Activated CD8-positive, alpha-beta memory T cell treated with anti-CD3 and anti-CD28 coated beads for 36 hours (primary cell): Measurements from ENCODE around the gene LMF1. TPM values are rescaled to one million over a fixed set of nuclear protein-coding genes. Genes with fewer than 3 reads are reported as not detected.
"Not testable (repeated sequence)": the region's sequence is repeated elsewhere in the genome, so short reads cannot be mapped to it uniquely, and the experiment has no call there.

Experiments used
- CTCF ChIA-PET: fragments of 350-600 bp; sonication (Branson Sonifier 250); formaldehyde crosslinking; loops from one replicate; lab custom pipeline; 2021; ENCODE audit warnings: antibody characterized with exemption; lab: Charles Lee
- POLR2A ChIA-PET: fragments of 350-600 bp; sonication (Branson Sonifier 250); formaldehyde crosslinking; loops from one replicate; lab custom pipeline; 2021; ENCODE audit warnings: antibody characterized with exemption; lab: Charles Lee
- total RNA-seq, 2 experiments: library from RNA; stranded (reverse); gene quantifications; one replicate each; pipeline ENCODE4 v1.2.3, GENCODE V29; 2021

Gene LMF1
- total RNA-seq, 2 experiments from 2014 or later = 7.7 to 7.8 TPM

DNA sequence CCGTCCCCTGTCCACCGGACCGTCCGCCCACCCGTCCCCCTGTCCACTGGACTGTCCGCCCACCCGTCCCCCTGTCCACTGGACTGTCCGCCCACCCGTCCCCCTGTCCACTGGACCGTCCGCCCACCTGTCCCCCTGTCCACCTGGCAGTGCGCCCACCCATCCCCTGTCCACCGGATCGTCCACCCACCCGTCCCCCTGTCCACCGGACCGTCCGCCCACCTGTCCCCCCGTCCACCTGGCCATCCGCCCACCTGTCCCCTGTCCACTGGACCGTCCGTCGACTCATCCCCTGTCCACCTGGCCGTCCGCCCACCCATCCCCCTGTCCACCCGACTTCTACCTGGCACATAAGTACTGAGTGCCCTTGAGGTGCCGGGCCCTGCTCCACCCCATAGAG is 76.6 kb downstream of the LMF1 start:
- ChIA-PET CTCF (no interaction called here), POLR2A (no interaction called here)

GRCh38 chr16:893360-893759 is 77.4 kb downstream of the LMF1 start:
- CTCF ChIA-PET = no interaction called here
- POLR2A ChIA-PET = no interaction called here

- ChIA-PET POLR2A (no interaction called here), CTCF (no interaction called here)
Measured at GRCh38 chr16:892536-893255, 78.1 kb downstream of the LMF1 start.

DNA sequence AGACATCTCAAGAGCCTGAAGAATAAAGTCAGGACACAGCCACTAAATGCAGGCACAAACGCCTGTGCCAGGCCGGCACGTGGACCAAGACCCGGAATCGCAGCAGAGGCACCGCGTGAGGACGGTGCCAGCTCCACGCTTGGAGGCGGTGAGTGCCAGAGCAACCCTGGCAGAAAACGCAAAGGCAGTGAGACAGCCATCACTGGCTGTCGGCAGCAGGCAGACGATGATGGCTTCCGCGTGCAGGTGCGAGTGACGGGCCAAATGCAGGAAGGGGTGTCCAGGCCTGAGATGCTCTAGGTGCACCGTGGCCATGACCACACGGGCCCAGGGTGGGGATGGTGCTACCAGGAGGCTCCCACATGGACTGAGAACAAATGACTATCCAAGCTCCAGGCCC is 78.8 kb downstream of the LMF1 start:
- ChIA-PET POLR2A (no interaction called here), CTCF (no interaction called here)

DNA sequence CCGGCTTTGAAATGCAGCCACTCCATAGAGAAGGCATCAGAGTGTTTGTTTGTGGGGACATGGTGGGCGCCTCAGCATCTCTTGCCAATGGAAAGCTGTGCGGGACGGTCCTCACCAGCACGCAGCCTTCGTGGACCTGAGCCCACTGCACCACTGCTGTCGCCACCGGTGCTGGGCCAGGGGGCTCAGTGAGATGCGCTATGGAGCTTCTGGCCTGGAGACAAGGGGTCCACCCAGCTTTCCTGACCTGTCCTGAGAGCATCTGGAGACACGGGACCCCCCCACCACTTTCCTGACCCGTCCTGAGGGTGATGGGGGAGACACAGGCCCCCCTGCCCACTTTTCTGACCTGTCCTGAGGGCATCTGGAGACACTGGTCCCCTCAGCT is 79.4 kb downstream of the LMF1 start:
- ChIA-PET POLR2A (no interaction called here), CTCF (interaction anchor here (0.6 kb wide), 1 partner anchor 114 kb away, joined by 3 read pairs; no protein-coding TSS in a partner anchor)

DNA sequence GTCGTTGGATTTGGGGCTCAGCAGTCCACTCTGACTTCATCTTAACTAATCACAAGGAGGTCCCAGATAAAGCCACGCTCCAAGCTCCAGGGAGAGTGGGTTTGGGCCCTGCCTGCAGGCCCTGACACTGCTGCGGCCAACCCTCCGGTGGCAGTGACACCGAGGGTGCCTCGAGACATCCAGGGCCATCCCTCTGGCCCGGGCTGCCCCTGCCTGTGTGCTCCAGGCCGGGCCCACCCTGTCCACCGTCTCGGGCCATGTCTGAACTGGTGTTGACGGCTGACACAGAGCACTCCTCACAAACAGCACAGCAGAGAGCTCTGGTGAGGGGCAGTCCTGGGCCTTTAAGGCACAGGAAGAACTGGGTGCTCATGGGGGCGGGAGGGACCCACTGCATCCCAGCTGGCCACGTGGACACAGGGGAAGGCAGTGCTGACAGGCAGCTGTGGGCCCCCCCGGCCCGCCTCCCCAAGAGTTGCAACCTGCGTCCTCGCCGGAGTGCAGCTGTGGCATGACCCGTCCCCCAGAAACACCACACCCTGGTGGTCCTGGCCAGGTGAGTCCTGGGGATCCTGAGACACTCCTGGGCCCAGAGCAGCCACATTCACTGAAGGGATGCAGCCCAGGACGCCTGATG is 80.0 kb downstream of the LMF1 start:
- POLR2A ChIA-PET = no interaction called here
- CTCF ChIA-PET = interaction anchor here (0.6 kb wide), 1 partner anchor 114 kb away, joined by 3 read pairs; no protein-coding TSS in a partner anchor

GRCh38 chr16:890217-890616 is 80.6 kb downstream of the LMF1 start:
- ChIA-PET POLR2A (no interaction called here), CTCF (no interaction called here)

GRCh38 chr16:889586-889985 is 81.2 kb downstream of the LMF1 start:
- ChIA-PET POLR2A (no interaction called here), CTCF (no interaction called here)

DNA sequence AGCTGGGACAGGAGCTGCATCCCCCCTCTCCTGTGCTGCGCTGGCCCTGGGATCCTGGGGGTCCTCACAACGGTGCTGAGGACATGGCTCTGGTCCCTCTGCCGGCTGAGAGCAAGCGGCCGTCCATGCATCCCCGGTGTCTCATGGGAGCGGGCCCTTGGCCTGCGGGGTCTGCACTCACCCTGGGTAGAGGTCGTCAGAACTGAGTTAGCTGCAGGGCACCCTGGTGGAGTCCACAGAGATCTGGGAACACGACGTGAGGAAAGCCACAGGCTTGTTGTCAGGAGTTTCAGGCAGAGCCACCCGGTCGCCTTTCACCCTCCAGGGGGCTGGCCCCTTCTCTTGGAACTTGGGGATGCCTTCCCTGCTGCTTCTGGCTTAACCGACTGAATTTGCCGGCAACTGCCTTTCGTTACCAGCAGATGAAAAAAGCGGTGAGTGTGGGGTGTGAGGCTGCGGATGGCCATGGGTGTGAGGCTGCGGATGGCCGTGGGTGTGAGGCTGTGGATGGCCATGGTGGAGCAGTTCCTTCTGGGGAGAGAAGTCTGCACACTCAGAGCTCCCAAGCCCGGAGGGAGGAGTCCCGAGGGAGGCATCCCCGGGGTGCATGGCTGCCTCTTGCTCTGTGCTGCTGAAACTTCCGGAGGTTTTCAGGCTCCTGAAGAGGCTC is 81.7 kb downstream of the LMF1 start:
- ChIA-PET POLR2A (no interaction called here), CTCF (no interaction called here)

DNA sequence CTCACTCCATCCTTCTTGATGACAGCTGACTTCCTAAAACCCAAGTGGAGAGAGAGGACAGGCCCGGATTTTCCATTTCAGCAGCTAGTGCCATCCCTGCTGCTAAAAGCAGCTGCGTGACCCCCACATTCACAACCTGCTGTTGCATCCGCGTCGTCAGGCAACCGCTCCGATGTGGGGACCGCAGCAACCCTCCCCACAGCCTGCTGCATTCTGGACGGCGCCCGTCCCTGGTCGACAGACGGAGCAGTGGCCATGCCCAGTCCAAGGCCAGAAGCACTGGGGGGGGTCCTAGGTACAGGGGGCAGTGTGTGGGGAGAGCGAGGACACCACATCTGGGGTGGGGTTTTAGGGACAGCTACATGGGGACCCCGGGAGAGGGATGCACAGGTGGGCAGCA is 82.3 kb downstream of the LMF1 start:
- POLR2A ChIA-PET, CTCF ChIA-PET: not testable (repeated sequence)

DNA sequence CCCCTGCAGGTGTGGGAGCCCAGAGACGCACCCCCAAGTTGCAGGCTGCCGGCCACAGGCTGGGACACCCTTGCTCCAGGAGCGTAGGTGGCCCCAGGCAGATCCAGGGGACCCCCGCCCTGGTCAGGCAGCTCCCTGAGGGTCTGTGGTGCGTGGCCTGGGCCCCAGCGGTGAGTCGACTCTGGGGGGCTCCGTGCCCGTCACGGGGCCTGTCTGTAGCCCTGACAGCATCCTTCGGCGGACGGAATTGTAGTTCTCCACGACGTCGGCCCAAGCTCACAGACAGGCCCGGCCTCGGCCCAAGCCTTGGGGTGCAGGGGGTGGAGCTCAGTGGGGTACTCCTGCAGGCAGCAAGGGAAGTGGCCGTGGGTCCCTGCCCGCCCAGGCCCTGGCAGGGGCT is 82.9 kb downstream of the LMF1 start:
- POLR2A ChIA-PET = no interaction called here
- CTCF ChIA-PET = no interaction called here

DNA sequence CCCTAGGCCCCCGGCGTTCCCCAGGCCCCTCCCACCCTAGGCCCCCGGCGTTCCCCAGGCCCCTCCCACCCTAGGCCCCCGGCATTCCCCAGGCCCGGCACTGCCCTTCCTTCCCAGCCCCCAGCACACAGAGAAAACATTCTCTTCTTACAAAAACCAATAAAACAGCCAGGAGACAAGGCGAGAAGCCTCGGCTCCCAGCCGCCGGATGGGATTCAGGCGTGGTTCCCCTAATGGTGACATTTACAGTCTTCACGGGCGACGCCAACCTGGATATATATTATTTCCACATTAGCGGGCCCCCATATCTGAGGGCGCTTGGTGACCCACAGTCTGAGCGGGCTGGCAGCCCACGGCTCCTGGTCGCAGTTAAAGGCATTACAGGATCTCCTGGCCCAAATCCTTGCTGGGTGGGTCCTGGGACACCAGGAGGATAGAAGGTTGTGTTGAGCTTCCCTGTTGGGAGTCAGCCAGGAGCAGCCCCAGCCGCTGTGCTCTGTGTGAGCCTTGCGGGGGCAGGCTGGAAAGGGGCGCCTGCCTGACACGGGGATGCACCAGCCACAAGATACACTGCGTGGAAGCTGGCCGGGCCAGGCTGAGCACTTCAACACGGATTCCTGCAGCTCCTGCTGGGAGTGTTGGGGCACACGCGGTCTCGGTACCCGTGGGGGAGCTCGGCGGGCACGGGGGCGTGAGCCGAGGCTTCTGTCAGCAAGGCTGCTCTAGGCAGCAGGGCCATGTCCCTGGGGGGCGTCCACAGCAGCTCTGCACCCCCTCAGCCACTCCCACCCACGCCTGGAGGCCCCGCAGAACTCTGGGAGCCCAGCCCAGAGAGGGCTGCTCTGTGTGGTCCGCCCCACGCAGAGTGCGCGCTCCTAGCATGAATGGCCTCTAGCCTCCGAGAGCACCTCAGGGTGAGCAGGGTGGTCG is 83.7 kb downstream of the LMF1 start:
- POLR2A ChIA-PET = no interaction called here
- CTCF ChIA-PET = no interaction called here

GRCh38 chr16:886084-886543 is 84.7 kb downstream of the LMF1 start:
- POLR2A ChIA-PET = no interaction called here
- CTCF ChIA-PET = no interaction called here

DNA sequence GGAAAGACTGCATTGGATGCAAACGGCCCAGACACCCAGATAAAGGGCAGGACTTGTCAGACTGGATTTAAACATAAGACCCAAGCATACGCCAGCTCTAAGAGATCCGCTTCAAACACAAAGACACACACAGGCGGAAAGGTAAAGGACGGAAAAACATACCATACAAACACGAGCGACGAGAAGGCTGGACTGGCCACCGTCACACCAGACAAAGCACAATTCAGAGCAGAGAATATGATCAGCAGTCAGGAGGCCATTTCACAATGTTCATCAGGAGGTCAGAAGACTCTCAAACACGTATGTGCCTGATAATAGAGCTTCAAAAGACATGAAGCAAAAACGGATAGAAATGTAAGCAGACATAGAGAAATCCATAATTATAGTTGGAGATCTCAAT is 85.4 kb downstream of the LMF1 start:
- CTCF ChIA-PET = no interaction called here

GRCh38 chr16:884232-884631 is 86.6 kb downstream of the LMF1 start:
- ChIA-PET CTCF (no interaction called here), POLR2A (no interaction called here)

More for the DNA sequence above, 85.4 kb downstream of the LMF1 start:
- POLR2A ChIA-PET = no interaction called here

DNA sequence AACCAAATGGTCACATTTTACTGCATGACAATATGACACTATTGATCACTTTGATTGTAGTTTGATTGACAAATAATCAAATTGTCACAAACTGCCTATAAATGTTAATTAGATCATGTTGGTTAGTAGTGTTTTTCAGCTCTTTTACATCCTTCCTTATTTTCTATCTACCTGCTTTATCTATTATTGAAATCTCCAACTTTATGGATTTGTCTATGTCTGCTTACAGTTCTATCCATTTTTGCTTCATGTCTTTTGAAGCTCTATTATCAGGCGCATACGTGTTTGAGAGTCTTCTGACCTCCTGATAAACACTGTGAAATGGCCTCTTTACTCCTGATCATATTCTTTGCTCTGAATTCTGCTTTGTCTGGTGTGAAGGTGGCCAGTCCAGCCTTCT is 87.0 kb downstream of the LMF1 start:
- ChIA-PET POLR2A (no interaction called here), CTCF (no interaction called here)

- CTCF ChIA-PET = no interaction called here
- POLR2A ChIA-PET = interaction anchor here (0.6 kb wide), 1 partner anchor 182 kb away, joined by 4 read pairs; no protein-coding TSS in a partner anchor
Measured at GRCh38 chr16:883340-883739, 87.4 kb downstream of the LMF1 start.

DNA sequence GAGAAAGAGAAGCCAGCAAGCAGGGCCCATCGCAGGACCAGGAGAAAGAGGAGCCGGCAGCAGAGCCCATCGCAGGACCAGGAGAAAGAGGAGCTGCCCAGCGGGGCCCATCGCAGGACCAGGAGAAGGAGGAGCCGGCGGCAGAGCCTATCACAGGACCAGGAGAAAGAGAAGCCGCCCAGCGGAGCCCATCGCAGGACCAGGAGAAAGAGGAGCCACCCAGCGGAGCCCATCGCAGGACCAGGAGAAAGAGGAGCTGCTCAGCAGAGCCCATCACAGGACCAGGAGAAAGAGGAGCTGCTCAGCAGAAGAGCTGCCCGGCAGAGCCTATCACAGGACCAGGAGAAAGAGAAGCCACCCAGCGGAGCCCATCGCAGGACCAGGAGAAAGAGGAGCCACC is 88.1 kb downstream of the LMF1 start:
- CTCF ChIA-PET = not testable (repeated sequence)

GRCh38 chr16:882256-882655 is 88.5 kb downstream of the LMF1 start:
- ChIA-PET CTCF (no interaction called here), POLR2A (no interaction called here)

More for the DNA sequence above, 88.1 kb downstream of the LMF1 start:
- POLR2A ChIA-PET = interaction anchor here (0.6 kb wide), 1 partner anchor 182 kb away, joined by 4 read pairs; no protein-coding TSS in a partner anchor
